Spleen (tissue), 11 donors: ENCODE measurements around the gene ACTR5. TPM values are rescaled to one million over a fixed set of nuclear protein-coding genes. Genes with fewer than 3 reads are reported as not detected.

Experiments
- DNase-seq: peaks from one replicate; pipeline ENCODE4 v3.0.0-alpha.2; 2020
- H3K27ac ChIP-seq, 8 donors: fragments of 200-600 bp; sonication (generic) in 7 of 8; 1 replicate in 4 of 8; 2 replicates in 4 of 8; pipeline versions ENCODE4 v1.5.0 to v1.8.0; 2016 to 2021; ENCODE audit warnings: inconsistent platforms in 4 of 8, mild to moderate bottlenecking in 4 of 8, moderate library complexity in 1 of 8
- H3K27me3 ChIP-seq, 7 donors: fragments of 200-600 bp; sonication (generic) in 6 of 7; replicated peaks in 1 of 7; 1 replicate in 4 of 7; 2 replicates in 3 of 7; pipeline versions ENCODE4 v1.5.0 to v1.8.0; 2016 to 2021; ENCODE audit warnings: inconsistent platforms in 3 of 7, mild to moderate bottlenecking in 1 of 7
- H3K36me3 ChIP-seq, 6 donors: fragments of 200-600 bp; sonication (generic) in 5 of 6; 1 replicate in 4 of 6; 2 replicates in 2 of 6; pipeline versions ENCODE4 v1.5.0 to v1.8.0; 2016 to 2021; ENCODE audit warnings: inconsistent platforms in 2 of 6
- H3K4me1 ChIP-seq, 6 donors: fragments of 200-600 bp; sonication (generic) in 5 of 6; 1 replicate in 3 of 6; 2 replicates in 3 of 6; pipeline versions ENCODE4 v1.5.0 to v1.8.0; 2016 to 2021; ENCODE audit warnings: inconsistent platforms in 3 of 6
- H3K4me3 ChIP-seq, 8 donors: fragments of 200-600 bp; sonication (generic) in 7 of 8; 1 replicate in 4 of 8; 2 replicates in 4 of 8; pipeline versions ENCODE4 v1.5.0 to v1.8.0; 2016 to 2021; ENCODE audit warnings: inconsistent platforms in 4 of 8, mild to moderate bottlenecking in 4 of 8, moderate library complexity in 2 of 8
- H3K9me3 ChIP-seq, 8 donors: fragments of 200-600 bp; sonication (generic) in 7 of 8; 1 replicate in 4 of 8; 2 replicates in 4 of 8; pipeline versions ENCODE4 v1.5.0 to v1.8.0; 2016 to 2021; ENCODE audit warnings: inconsistent platforms in 4 of 8
- POLR2A ChIP-seq, 3 donors: fragments of 450-650 bp; IDR thresholded peaks; one replicate each; pipeline ENCODE4 v1.5.1; 2017; ENCODE audit warnings: antibody characterized with exemption in 3 of 3, mild to moderate bottlenecking in 1 of 3
- POLR2AphosphoS5 ChIP-seq, 3 donors: sonication (generic); formaldehyde crosslinking; IDR thresholded peaks; one replicate each; pipeline ENCODE4 v1.5.1; 2017; ENCODE audit warnings: antibody characterized with exemption in 3 of 3
- WGBS, 5 donors: extraction: QIAGEN DNeasy Blood & Tissue Kit in 3 of 5; methylation state at CpG; one replicate each; pipeline versions ENCODE4 v1.1.5 to v1.1.7; 2013 to 2018; 5-methylcytosine and 5-hydroxymethylcytosine counted together
- intact Hi-C: fragments of 100-400 bp; cut with DNase I; formaldehyde crosslinking; loops from one replicate; pipeline ENCODE4 v1.15.0; 2023; ENCODE audit warnings: low total_unique reads
- polyA plus RNA-seq, 3 donors: library from polyadenylated mRNA; stranded (reverse); fragments of 200-250 nt; gene quantifications; one replicate each; pipeline ENCODE4 v1.2.1, GENCODE V29; 2013
- total RNA-seq, 7 donors: library from RNA; depleted of rRNA in 3 of 7; stranded (reverse); fragments of >200 nt in 3 of 7; fragmentation: NEBNext Ultra II Directional in 4 of 7; extraction: Animal tissue kit (Norgen Biotek cat#: 25700) in 4 of 7; gene quantifications; one replicate each; pipeline versions ENCODE4 v1.1.0 to v1.2.1, GENCODE V29; 2016 to 2021
- TF ChIP-seq, protein P1 (sequence below), 11 experiments: fragments of 200-600 bp in 7 of 11; fragments of 450-650 bp in 4 of 11; sonication (generic) in 4 of 11; IDR thresholded peaks in 8 of 11; conservative IDR thresholded peaks in 3 of 11; 1 replicate in 7 of 11; 2 replicates in 4 of 11; pipeline versions ENCODE4 v1.4.0 to v1.8.0; 2016 to 2021; ENCODE audit warnings: antibody characterized with exemption in 11 of 11, inconsistent platforms in 4 of 11, mild to moderate bottlenecking in 1 of 11
- donor health status: healthy with polysubstance abuse.
- donor health status: DM: no; HTN: no; CAD: no; lungs with moderate emphysema.
- donor health status: DM: no; HTN: no; CAD: no.
- donor health status: Bipolar disorder and iron deficiency.
- donor health status: healthy.
- donor health status: DM: no; HTN: no; CAD: no.
- donor health status: DM: yes; HTN: yes; CAD: no.

The ACTR5 gene
- total and polyA plus RNA-seq, 10 donors = 5.6 to 12.8 (median 9.5) TPM

DNA sequence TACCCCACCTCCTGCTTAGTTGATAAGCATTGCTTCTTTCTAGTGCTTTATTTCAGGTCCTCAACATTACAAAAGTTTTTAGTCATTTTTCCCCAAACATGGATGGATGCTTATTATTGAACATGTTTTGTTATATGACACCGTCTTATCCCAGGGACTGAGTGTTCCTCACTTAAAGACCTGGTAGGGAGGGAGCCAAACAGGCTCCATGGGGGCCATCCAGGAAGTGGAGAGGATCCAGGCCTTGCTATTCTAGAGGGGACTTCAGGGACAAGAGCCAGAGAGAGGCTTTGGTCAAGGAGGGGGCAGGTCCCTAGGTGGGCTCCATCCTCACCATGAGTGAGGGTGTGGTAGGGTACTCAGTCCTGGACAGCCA is 16.5 kb upstream of the ACTR5 start:
- Histone ChIP-seq H3K27ac (no peak overlapping the region), H3K27me3 (peaks cover 25 to 100% (median 93%) of the 10 kb centered on the region in 7 donors), H3K9me3 (peaks cover 0 to 14% (median 0%) of the 10 kb centered on the region in 8 donors), H3K4me3 (peak overlapping the region in 2 of 8 donors; percentile 31 to 63), H3K36me3 (no peaks in the 10 kb centered on the region), H3K4me1 (peaks cover 6 to 52% (median 47%) of the 10 kb centered on the region in 6 donors)
- no peak for DNase-seq
- intact Hi-C loops = no loop called here
- 36 to 71% (median 57%) methylated on average over 1 of the region's 1 CpG for WGBS, 5 donors
- no peak for TF ChIP-seq POLR2A (IDR thresholded peaks at IDR 0.05)
- TF ChIP-seq, protein P1, sequence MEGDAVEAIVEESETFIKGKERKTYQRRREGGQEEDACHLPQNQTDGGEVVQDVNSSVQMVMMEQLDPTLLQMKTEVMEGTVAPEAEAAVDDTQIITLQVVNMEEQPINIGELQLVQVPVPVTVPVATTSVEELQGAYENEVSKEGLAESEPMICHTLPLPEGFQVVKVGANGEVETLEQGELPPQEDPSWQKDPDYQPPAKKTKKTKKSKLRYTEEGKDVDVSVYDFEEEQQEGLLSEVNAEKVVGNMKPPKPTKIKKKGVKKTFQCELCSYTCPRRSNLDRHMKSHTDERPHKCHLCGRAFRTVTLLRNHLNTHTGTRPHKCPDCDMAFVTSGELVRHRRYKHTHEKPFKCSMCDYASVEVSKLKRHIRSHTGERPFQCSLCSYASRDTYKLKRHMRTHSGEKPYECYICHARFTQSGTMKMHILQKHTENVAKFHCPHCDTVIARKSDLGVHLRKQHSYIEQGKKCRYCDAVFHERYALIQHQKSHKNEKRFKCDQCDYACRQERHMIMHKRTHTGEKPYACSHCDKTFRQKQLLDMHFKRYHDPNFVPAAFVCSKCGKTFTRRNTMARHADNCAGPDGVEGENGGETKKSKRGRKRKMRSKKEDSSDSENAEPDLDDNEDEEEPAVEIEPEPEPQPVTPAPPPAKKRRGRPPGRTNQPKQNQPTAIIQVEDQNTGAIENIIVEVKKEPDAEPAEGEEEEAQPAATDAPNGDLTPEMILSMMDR (IDR thresholded peaks at IDR 0.05 in 8 of 11, conservative IDR thresholded peaks at IDR 0.05 in 3 of 11) = peak in 5 of 11 experiments; percentile 27 to 72 (median 43)

DNA sequence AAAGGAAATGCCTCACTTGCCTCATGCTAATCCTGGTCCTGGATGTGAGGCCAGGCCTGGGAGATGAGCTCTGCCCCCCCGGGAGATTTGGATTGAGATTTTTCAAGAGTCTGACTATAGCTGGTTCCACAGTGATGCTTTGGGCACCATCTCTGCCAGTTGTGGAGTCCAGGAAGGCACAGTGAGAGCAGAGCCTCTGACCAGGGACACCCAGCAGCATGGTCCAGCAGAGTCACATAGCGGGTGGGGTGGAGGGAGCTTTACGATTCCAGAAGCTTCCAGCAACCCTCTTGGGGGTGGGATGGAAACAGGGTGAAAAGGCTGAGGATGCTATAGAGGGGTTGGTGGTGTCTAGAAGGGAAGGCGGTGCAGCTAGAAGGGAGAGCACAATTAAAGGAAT is 15.3 kb upstream of the ACTR5 start:
- Histone ChIP-seq H3K9me3 (peaks cover 0 to 8% (median 0%) of the 10 kb centered on the region in 8 donors), H3K27ac (no peak overlapping the region), H3K4me1 (peaks cover 6 to 40% (median 35%) of the 10 kb centered on the region in 6 donors), H3K36me3 (no peaks in the 10 kb centered on the region), H3K27me3 (peaks cover 13 to 100% (median 80%) of the 10 kb centered on the region in 7 donors), H3K4me3 (no peak overlapping the region)
- TF ChIP-seq, protein P1 (IDR thresholded peaks at IDR 0.05 in 8 of 11, conservative IDR thresholded peaks at IDR 0.05 in 3 of 11) = no peak
- no peak for TF ChIP-seq POLR2AphosphoS5 (IDR thresholded peaks at IDR 0.05)
- no peak for TF ChIP-seq POLR2A (IDR thresholded peaks at IDR 0.05)
- intact Hi-C loops = no loop called here
- 77 to 94% (median 83%) methylated on average over 4 of the region's 4 CpGs for WGBS, 5 donors
- no peak for DNase-seq

DNA sequence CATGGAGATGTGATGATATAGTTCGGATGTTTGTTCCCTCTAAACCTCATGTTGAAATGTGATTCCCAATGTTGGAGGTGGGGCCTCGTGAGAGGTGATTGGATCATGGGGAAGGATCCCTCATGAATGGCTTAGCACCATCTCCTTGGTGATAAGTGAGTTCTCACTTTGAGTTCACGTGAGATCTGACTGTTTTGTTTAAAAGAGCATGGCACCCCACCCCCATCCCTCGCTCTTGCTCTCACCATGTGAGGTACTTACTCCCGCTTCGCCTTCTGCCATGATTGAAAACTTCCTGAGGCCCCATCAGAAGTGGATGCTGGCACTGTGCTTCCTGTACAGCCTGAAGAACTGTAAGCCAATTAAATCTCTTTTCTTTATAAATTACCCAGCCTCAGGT is 13.1 kb upstream of the ACTR5 start:
- Histone ChIP-seq H3K27me3 (peaks cover 3 to 97% (median 58%) of the 10 kb centered on the region in 7 donors), H3K4me3 (no peak overlapping the region), H3K36me3 (no peaks in the 10 kb centered on the region), H3K27ac (no peak overlapping the region), H3K9me3 (no peaks in the 10 kb centered on the region), H3K4me1 (peaks cover 6 to 18% (median 17%) of the 10 kb centered on the region in 6 donors)
- TF ChIP-seq POLR2A (IDR thresholded peaks at IDR 0.05) = no peak
- TF ChIP-seq POLR2AphosphoS5 (IDR thresholded peaks at IDR 0.05) = no peak
- TF ChIP-seq, protein P1 (IDR thresholded peaks at IDR 0.05 in 8 of 11, conservative IDR thresholded peaks at IDR 0.05 in 3 of 11) = no peak
- DNase-seq = no peak
- WGBS, 5 donors = 30 to 34% (median 33%) methylated on average over 6 of the region's 6 CpGs
- intact Hi-C loops = no loop called here

DNA sequence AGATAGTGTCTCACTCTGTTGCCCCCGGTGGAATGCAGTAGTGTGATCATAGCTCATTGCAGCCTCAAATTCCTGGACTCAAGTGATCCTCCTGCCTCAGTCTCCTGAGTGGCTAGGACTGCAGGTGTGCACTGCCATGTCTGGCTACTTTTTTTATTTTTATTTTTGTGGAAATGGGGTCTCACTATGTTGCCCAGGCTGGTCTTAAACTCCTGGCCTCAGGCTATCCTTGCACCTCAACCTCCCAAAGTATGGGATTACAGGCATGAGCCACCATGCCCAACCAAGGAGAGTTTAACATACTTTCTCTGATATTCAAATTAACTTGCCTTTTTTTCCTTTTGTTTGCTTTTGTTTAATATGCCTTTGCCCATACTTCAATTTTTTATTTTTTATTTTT is 10.4 kb upstream of the ACTR5 start:
- H3K36me3 ChIP-seq = no peaks in the 10 kb centered on the region
- H3K27me3 ChIP-seq = peaks cover 2 to 97% (median 42%) of the 10 kb centered on the region in 7 donors
- no peak for TF ChIP-seq POLR2A (IDR thresholded peaks at IDR 0.05)
- no peak for TF ChIP-seq POLR2AphosphoS5 (IDR thresholded peaks at IDR 0.05)
- TF ChIP-seq, protein P1 (IDR thresholded peaks at IDR 0.05 in 8 of 11, conservative IDR thresholded peaks at IDR 0.05 in 3 of 11) = no peak
- 77 to 97% (median 85%) methylated on average over 1 of the region's 1 CpG for WGBS, 5 donors
- intact Hi-C loops = no loop called here
- H3K4me1 ChIP-seq = no peaks in the 10 kb centered on the region
- no peak for DNase-seq
- no peak overlapping the region for H3K4me3 ChIP-seq
- no peak overlapping the region for H3K27ac ChIP-seq
- no peaks in the 10 kb centered on the region for H3K9me3 ChIP-seq
